Germinal center (tissue), 1 donor: ENCODE measurements around the gene SGK2.
"Not testable (repeated sequence)": the region's sequence is repeated elsewhere in the genome, so short reads cannot be mapped to it uniquely, and the experiment has no call there.

Source experiments
- DNase-seq: peaks from one replicate; pipeline ENCODE4 v3.0.0; 2012; ENCODE audit warnings: mixed read lengths, low spot score

SGK2 gene

DNA sequence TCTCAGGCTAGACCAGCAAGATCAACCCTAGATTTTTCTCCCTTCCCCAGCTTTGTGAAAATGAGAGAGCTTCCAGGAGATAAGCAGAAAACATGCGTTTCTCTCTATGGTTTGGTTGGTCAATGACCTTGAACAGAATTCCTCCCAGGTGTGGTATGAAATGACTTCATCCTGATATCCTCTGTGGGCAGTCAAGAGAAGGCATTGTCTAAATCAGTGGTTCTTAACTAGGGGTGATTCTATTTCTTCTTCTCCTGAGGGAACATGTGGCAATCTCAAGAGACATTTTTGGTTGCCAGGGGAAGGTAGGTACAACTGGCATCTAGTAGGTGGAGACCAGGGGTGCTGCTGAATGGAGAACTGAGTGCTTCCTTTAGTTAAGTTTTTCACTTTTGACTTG lies 44.3 kb downstream of the SGK2 start:
- DNase-seq: no peak

DNA sequence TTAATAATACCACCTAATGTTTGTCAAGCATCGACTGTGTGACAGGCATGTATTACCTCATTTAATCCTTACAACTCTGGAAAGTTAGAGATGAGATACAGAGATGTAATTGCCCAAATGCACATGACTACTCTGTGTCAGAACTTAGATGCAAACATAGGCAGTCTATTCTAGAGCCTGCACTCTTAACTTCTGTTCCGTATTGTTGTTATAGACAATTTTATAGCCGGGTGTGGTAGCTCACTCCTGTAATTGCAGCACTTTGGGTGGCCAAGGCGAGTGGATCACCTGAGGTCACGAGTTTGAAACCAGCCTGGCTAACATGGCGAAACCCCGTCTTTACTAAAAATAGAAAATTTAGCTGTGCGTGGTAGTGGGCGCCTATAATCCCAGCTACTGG lies 46.9 kb downstream of the SGK2 start:
- no peak for DNase-seq

DNA sequence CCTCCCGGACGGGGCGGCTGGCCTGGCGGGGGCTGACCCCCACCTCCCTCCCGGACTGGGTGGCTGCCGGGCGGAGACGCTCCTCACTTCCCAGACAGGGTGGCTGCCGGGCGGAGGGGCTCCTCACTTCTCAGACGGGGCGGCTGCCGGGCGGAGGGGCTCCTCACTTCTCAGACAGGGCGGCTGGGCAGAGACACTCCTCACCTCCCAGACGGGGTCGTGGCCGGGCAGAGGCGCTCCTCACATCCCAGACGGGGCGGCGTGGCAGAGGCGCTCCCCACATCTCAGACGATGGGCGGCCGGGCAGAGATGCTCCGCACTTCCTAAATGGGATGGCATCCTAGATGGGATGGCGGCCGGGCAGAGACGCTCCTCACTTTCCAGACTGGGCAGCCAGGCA lies 48.5 kb downstream of the SGK2 start:
- not testable (repeated sequence) for DNase-seq

DNA sequence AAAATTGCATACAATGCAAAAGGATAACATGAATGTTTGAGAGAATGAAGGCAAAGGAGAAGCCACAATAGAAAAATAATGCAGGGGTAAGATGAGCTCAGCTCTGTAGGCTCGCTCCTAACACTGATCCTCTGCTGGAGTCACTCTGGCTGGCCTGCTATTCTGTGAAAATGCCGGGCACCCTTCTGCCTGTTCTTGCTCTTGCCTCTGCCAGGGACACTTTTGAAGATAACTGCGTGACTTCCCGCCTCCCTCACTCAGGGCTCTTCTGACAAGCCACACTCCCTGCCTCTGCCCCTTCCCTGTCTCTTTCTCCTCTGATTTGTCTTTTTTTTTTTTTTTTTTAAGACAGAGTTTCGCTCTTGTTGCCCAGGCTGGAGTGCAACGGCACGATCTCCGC lies 72.8 kb downstream of the SGK2 start:
- no peak for DNase-seq
